OCI-LY1 (cell line): ENCODE results near the gene COL16A1.

Experiments
- CTCF ChIP-seq: fragments of 200-600 bp; sonication (generic), shearing (Covaris generic); IDR thresholded peaks from 2 replicates; pipeline ENCODE4 v1.5.1; 2017; ENCODE audit warnings: mild to moderate bottlenecking, antibody characterized with exemption, low read length, moderate library complexity, mixed read lengths
- EZH2 ChIP-seq: fragments of 200-600 bp; sonication (generic), shearing (Covaris generic); IDR thresholded peaks from 2 replicates; pipeline ENCODE4 v1.8.0; 2017; ENCODE audit warnings: borderline replicate concordance, mixed run types, mild to moderate bottlenecking, antibody characterized with exemption, low read length, moderate library complexity, mixed read lengths

- TF ChIP-seq CTCF (no peak), EZH2 (no peak)
Observed at GRCh38 chr1:31678681-31679080, 25.1 kb downstream of the COL16A1 start.
